Osteoblast (primary cell): ENCODE measurements around the gene NYAP2. TPM values are rescaled to one million over a fixed set of nuclear protein-coding genes. Genes with fewer than 3 reads are reported as not detected.

Source experiments
- DNase-seq: peaks from one replicate; pipeline ENCODE4 v3.0.0; 2011; ENCODE audit warnings: low spot score, mixed read lengths; ENCODE audit not compliant: insufficient read length; ENCODE audit errors: missing footprints
- H2AFZ ChIP-seq: 2 replicates; pipeline ENCODE4 v1.6.0; 2011; ENCODE audit warnings: mild to moderate bottlenecking, low read length
- H3K27ac ChIP-seq: 2 replicates; pipeline ENCODE4 v1.5.1; 2011; ENCODE audit warnings: mild to moderate bottlenecking, low read depth, low read length, moderate library complexity
- H3K27me3 ChIP-seq: 2 replicates; pipeline ENCODE4 v1.6.0; 2012; ENCODE audit warnings: mild to moderate bottlenecking, control low read depth, inconsistent platforms, low read length, moderate library complexity; ENCODE audit not compliant: insufficient read depth
- H3K36me3 ChIP-seq: 2 replicates; pipeline ENCODE4 v1.5.1; 2011; ENCODE audit warnings: mild to moderate bottlenecking, low read length, control low read depth, moderate library complexity; ENCODE audit not compliant: insufficient read depth
- H3K4me1 ChIP-seq: 2 replicates; pipeline ENCODE4 v1.5.1; 2011; ENCODE audit warnings: mild to moderate bottlenecking, low read length, control low read depth, moderate library complexity; ENCODE audit not compliant: insufficient read depth
- H3K4me2 ChIP-seq: 2 replicates; pipeline ENCODE4 v1.6.0; 2011; ENCODE audit warnings: mild to moderate bottlenecking, low read length; ENCODE audit not compliant: insufficient read depth
- H3K4me3 ChIP-seq: fragments of 200-600 bp; sonication (generic); 3 replicates; pipeline ENCODE4 v1.5.1; 2012; ENCODE audit warnings: mild to moderate bottlenecking, low read length, inconsistent platforms; ENCODE audit not compliant: insufficient read depth
- H3K79me2 ChIP-seq: 2 replicates; pipeline ENCODE4 v1.6.0; 2012; ENCODE audit warnings: mild to moderate bottlenecking, low read length, control low read depth, inconsistent platforms; ENCODE audit not compliant: insufficient read depth
- H3K9me3 ChIP-seq: 2 replicates; pipeline ENCODE4 v1.5.1; 2011; ENCODE audit warnings: low read depth, low read length, control low read depth
- H4K20me1 ChIP-seq: 2 replicates; pipeline ENCODE4 v1.6.0; 2012; ENCODE audit warnings: mild to moderate bottlenecking, low read length, control low read depth; ENCODE audit not compliant: insufficient read depth
- CTCF ChIP-seq: IDR thresholded peaks from 2 replicates; pipeline ENCODE4 v1.5.1; 2011; ENCODE audit warnings: mild to moderate bottlenecking, low read depth, low read length, moderate library complexity; ENCODE audit errors: extremely low read depth
- total RNA-seq: library from RNA; depleted of rRNA; stranded (reverse); fragments of >200 nt; gene quantifications from 2 replicates; pipeline ENCODE4 v1.2.3, GENCODE V29; 2012

The NYAP2 gene
- total RNA-seq, 1 donor: not detected

- H3K4me3 ChIP-seq: no peak overlapping the region
- no peaks in the 10 kb centered on the region for H3K9me3 ChIP-seq
- H3K27me3 ChIP-seq: no peaks in the 10 kb centered on the region
- no peaks in the 10 kb centered on the region for H3K4me1 ChIP-seq
- no peak overlapping the region for H3K27ac ChIP-seq
- H3K36me3 ChIP-seq: no peaks in the 10 kb centered on the region
- no peaks in the 10 kb centered on the region for H4K20me1 ChIP-seq
- H3K4me2 ChIP-seq: no peak overlapping the region
- TF ChIP-seq CTCF: no peak
- H3K79me2 ChIP-seq: no peaks in the 10 kb centered on the region
- DNase-seq: no peak
- H2AFZ ChIP-seq: no peak overlapping the region
Observed at GRCh38 chr2:225452677-225453076, 53.2 kb downstream of the NYAP2 start.

GRCh38 chr2:225454412-225454811 lies 54.9 kb downstream of the NYAP2 start:
- Histone ChIP-seq H3K4me3 (no peak overlapping the region), H3K27me3 (no peaks in the 10 kb centered on the region), H3K4me1 (no peaks in the 10 kb centered on the region), H3K27ac (no peak overlapping the region), H4K20me1 (no peaks in the 10 kb centered on the region), H3K79me2 (no peaks in the 10 kb centered on the region), H2AFZ (no peak overlapping the region), H3K4me2 (no peak overlapping the region), H3K9me3 (no peaks in the 10 kb centered on the region), H3K36me3 (no peaks in the 10 kb centered on the region)
- DNase-seq: no peak
- no peak for TF ChIP-seq CTCF

- no peaks in the 10 kb centered on the region for H3K79me2 ChIP-seq
- no peak for DNase-seq
- no peaks in the 10 kb centered on the region for H3K4me1 ChIP-seq
- H3K36me3 ChIP-seq: no peaks in the 10 kb centered on the region
- no peaks in the 10 kb centered on the region for H3K27me3 ChIP-seq
- no peak overlapping the region for H3K4me3 ChIP-seq
- H3K27ac ChIP-seq: no peak overlapping the region
- H3K9me3 ChIP-seq: no peaks in the 10 kb centered on the region
- no peak overlapping the region for H2AFZ ChIP-seq
- H3K4me2 ChIP-seq: no peak overlapping the region
- H4K20me1 ChIP-seq: no peaks in the 10 kb centered on the region
- no peak for TF ChIP-seq CTCF
Observed at GRCh38 chr2:225456619-225457260, 57.2 kb downstream of the NYAP2 start.

- no peak overlapping the region for H3K27ac ChIP-seq
- H3K27me3 ChIP-seq: no peaks in the 10 kb centered on the region
- no peaks in the 10 kb centered on the region for H4K20me1 ChIP-seq
- H3K4me2 ChIP-seq: no peak overlapping the region
- no peaks in the 10 kb centered on the region for H3K4me1 ChIP-seq
- no peak overlapping the region for H2AFZ ChIP-seq
- no peaks in the 10 kb centered on the region for H3K79me2 ChIP-seq
- H3K9me3 ChIP-seq: no peaks in the 10 kb centered on the region
- TF ChIP-seq CTCF: no peak
- no peaks in the 10 kb centered on the region for H3K36me3 ChIP-seq
- no peak overlapping the region for H3K4me3 ChIP-seq
- no peak for DNase-seq
Observed at GRCh38 chr2:225457482-225457881, 58.0 kb downstream of the NYAP2 start.
